NOMO-1 treated with DMSO at 0.1 percent for 48 hours (cell line): Measurements from ENCODE around the gene PDZD4.
"Not testable (repeated sequence)": the region's sequence is repeated elsewhere in the genome, so short reads cannot be mapped to it uniquely, and the experiment has no call there.

ENCODE experiments used
- DNase-seq: peaks from one replicate; lab custom pipeline; 2025; ENCODE audit not compliant: unreplicated experiment; lab: John Stamatoyannopoulos, UW

The PDZD4 gene

DNA sequence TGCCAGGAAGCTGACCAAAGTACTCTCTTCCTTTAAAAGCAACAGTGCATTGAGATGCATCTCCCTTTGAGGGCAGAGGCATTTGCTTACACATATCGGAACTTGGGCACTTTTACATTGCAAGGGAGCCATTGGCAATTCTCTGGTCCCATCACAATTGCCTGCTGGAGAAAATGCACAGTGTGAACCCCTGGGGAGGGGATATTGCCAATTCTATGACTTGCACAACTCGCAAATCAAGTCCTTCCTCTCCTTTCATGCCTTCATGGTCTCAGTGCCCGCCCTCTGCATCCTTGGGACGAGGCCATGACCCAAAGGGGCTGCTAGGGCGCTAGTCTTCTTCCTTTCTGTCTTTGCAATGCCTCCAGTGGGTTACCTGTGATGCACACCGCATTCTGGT is 14.9 kb upstream of the PDZD4 start:
- no peak for DNase-seq

- no peak for DNase-seq
Observed at GRCh38 chrX:153844509-153845082, 14.3 kb upstream of the PDZD4 start.

GRCh38 chrX:153836921-153837320 is 6.6 kb upstream of the PDZD4 start:
- no peak for DNase-seq

- DNase-seq = no peak
Observed at GRCh38 chrX:153832728-153833127, 2.4 kb upstream of the PDZD4 start.

DNA sequence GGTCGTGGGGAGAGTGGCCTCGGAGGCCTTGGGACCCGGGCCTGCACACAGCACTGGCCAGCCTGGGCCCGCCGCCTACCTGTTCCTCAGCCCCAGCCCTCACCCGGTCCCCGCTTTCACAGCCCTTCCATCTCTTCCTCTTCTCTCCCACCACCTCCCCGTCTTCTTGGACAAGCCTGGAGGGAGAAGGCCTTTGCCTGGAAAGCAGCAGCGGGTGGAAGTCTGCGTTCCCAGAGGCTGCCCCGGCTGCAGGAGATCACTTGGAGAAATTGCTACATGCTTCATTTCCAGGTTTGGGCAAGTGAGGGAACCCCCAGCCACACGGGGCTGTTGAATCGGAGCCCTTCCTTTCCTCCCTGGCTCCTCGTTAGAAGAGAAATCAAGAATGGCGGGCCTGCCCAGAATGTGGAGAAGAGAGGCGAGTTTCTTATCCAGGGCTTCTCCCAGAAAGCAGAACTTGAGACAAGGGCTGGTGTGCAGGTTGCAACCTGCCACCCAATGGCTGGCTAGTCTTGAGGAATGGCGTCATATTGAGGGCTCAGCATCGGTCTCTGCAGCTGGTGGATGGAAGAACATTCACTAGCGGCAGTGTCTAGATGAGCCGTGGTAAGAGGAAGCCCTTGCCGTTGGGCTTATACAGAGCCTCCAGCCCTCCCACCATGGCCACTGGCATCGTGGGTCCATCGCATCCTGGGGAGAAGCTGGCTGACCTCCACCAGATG is 1.2 kb upstream of the PDZD4 start:
- DNase-seq = peak; percentile 16

GRCh38 chrX:153830640-153831428 is 490 bp upstream of the PDZD4 start:
- no peak for DNase-seq

GRCh38 chrX:153829549-153829798 is 870 bp downstream of the PDZD4 start:
- no peak for DNase-seq

GRCh38 chrX:153828723-153829548 is 1.4 kb downstream of the PDZD4 start:
- no peak for DNase-seq

GRCh38 chrX:153828308-153828707 is 2.0 kb downstream of the PDZD4 start:
- no peak for DNase-seq

DNA sequence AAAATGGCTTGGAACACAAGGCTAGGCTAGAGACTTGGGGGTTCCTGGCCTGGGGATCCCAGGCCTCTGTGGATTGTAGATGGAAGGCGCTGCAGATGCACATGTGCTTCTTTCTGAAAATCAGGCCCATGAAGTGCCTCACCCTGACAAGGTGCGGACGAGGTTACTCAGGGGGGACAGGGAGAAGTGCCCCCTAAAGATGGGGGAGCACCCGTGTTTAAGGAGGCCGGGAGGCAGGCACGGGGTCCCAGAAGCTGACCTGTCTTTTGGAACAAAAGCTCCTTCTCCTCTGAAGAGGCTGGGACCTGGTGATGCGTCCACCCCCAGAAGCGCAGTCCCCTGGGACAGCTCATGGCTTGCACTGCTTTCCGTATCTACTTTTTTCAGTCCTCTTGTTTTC is 2.4 kb downstream of the PDZD4 start:
- DNase-seq = no peak

DNA sequence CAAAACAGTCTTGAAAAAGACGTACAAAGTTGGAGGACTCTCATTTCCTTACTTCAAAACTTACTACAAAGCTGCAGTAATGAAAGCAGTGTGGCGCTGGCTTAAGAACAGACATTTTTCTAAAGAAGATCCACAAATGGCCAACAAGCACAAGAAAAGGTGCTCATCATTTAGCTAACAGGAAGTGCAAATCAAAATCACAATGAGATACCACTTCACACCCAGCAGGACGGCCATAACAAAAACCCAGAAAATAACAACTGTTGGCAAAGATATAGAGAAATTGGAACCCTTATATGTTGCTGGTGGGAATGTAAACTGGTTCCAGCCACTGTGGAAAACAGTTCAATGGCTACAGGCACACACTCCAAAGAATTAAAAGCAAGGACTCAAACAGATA is 3.3 kb downstream of the PDZD4 start:
- no peak for DNase-seq

DNA sequence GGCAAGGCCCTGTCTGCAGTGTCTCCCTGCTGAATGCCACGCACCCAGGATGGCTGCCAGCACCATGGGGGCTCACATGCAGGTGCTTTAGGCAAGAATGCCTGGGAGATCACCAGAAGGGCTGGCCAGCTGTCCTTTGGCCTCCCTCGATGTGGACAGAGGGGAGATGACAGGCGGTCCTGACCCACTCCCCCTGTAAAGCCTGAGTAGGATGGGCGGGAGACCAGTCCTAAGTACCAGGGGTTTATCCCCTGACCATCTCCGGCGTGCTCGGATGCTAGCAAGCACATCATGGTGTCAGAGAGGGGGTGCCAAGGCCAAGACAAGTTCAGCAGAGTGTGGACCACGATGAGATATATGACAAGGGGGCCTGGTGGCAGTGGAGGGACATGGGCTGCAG is 5.3 kb downstream of the PDZD4 start:
- DNase-seq = no peak

DNA sequence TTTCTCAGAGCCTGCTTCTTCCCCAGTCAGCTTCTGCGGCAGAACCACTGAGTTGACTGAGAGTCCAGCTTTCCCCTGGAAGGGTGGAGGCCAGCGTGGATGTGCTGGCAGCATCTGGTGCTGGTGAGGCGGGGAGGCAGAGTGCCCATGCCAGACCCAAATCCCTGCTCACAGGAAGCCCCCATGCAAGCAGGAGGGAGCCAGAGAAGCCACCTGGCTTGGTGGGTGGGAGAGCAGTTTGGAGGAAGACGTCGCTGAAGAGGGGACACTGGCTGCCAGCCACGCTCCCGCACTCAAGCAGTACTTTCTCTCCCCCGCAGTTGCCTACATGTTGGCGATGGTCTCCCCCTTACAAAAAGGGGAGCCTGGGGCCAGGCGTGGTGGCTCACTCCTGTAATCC is 6.0 kb downstream of the PDZD4 start:
- DNase-seq = no peak

GRCh38 chrX:153821066-153821465 is 9.3 kb downstream of the PDZD4 start:
- no peak for DNase-seq

DNA sequence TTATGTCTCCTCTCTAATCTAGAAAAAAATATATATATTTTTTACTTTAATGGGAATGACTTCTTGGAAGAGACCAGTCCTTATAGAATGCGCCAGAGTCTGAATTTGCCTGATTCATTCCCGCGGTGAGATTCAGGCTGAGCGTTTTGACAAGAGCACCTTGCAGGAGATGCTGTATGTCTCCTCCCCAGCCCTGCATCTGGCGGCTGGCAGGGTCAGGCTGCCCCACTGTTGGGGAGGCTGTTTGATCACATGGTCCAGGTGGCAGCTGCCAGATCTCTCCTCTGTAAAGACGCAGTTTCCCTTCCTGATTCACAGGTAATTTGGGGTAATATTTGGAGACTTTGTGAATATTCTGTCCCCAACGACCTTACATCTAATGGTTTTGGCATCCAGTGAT is 9.7 kb downstream of the PDZD4 start:
- DNase-seq = no peak

DNA sequence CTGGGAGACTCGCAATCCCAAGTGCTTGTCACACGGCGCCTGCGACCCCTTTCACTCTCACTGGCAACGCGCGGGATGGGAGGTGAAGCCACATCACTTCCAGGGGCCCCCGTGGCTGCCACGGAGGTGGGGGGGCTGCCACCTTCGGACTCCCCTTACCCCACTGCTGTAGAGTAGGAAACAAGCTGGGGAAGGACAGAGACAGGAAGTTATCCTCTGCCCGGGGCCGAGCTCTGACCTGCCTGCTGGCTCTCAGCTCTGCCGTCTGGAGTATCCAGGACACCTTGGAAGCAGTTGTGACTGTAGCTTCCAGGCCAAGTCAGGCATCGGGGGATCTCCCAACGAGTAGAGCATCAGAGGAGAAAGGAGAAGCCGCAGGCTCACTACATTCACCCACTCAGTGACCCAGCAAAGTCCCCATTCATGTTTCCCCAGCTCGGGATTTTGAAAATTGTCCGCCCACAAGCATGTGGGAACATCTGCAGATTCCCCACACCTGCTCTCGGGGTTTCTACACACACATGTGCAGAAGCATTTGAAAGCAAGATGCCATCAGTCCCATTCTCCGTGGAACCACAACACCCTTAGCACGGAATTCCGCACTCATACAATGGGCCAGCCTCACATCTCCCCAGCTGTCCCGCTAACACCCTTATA is 10.8 kb downstream of the PDZD4 start:
- no peak for DNase-seq

GRCh38 chrX:153818571-153819383 is 11.6 kb downstream of the PDZD4 start:
- DNase-seq = no peak

GRCh38 chrX:153818064-153818463 is 12.3 kb downstream of the PDZD4 start:
- DNase-seq = not testable (repeated sequence)

DNA sequence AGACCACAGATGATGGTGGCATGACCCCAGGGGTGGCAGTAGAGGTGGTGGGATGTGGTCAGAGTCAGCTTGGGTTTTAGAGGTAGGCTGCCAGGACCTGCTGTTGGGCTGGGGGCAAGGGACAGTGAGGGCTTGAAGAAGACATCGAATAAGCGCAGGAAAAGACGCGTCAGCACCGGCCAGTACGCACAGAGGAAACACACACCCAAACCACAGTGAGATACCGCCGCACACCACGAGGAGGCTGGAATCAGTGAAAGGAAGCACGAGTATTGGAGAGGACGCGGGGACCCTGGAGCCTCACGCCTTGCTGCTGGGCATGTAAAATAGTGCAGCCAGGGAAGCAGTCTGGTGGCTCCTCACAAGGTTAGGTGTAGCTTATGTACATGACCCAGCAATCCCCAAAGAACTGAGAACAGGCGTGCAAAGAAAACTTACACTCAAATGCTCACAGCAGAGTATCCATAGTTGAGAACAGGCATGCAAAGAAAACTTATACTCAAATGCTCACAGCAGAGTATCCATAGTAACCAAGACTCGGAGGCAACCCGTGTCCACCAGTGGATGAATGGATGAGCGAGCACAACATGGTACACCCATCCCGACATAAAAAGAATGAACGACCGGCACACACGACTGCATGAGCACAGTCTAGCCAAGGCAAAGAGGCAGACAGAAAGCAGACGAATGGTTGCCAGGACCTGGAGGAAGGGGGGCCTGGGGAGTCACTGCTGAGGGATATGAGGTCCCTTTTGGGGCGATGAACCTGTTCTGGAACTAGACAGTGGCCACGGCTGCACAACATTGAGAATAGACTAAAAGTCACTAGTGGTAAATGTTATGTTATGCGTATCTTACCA is 13.3 kb downstream of the PDZD4 start:
- DNase-seq = no peak
